HG03442 (cell line): Measurements from ENCODE around the gene C1orf159.

Experiments
- ATAC-seq: cut with Tn5 transposase; IDR thresholded peaks from one replicate; pipeline ENCODE4 v1.9.1; 2021; ENCODE audit warnings: mild to moderate bottlenecking, moderate library complexity; ENCODE audit not compliant: unreplicated experiment

C1orf159 gene

DNA sequence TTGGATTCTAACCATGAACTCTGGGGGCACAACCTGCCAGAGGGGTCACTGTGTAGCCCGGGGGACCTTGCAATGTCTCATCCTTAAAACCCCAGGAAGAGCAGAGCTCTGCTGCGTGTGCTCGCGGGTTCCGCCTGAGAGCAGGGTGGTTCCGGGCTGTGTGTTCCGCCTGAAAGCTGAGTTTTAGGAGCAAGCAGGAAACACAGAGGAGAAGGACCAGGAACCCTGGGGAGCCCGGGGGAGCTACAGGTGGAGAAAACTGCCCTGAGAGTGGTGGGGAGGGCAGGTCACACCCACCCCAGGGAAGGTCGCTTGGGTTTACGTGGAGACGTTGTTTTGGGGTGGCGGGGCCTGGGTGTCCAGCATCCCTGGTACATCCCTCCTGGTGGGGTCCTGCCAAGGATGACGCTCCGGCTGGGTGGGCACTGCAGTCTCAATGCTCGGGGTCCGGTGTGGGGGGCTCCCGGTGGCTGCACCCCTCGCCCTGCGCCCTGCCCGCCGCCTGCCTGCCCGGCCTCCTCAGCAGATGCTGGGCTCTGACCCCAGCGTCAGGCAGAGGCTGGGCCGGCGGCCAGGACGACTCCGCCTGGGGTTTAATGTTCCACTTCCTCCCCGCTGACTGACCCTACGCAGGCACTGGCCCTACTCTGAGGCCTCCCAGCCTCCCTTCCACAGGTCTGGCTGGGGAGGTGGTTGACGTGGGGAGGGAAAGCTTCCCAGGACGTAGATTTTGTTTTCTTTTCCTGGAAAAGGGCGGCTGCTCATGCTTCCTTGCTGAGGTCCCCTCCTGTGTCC lies 17.3 kb upstream of the C1orf159 start:
- no peak for ATAC-seq

DNA sequence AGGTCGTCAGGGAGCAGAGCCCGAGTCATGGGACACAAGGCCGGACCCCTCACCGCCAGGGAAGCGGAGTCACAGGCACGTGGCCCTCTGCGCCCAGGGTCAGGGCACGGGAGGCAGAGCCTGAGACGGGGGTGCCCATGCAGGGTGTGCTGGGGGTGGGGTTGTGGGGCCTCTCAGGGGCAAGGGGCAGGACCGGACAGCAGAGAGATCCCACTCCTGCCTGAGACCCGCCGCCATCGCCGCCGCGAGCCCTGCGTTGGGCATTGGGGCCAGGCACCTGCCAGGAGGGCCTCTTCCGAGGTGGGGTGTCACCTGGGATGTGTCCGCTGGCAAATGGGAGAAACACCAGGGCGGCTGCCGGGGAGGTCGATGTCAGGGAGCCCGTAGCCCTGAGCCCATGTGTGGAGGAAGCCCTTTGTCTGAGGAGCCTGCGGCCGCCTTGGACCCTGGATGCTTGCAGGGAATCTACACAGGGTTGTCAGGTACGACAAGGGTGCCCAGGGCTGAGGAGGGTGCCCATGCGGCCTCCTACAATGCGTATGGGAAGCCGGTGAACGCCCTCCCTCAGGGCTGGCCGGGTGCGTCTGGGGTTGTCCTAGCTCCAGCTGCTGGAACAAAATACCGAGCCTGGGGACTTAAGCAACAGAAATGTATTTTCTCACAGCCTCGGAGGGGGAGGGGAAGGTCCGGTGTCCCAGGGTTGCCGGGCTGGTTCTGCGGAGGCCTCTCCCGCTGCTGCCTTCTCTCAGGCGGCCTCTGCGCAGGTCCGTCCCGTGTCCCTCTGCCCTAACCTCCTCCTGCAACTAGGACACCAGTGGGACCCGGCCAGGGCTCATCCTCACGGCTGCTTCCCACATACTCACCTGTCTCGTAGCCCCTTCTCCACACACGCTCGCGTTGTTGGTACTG lies 16.4 kb upstream of the C1orf159 start:
- ATAC-seq = no peak

DNA sequence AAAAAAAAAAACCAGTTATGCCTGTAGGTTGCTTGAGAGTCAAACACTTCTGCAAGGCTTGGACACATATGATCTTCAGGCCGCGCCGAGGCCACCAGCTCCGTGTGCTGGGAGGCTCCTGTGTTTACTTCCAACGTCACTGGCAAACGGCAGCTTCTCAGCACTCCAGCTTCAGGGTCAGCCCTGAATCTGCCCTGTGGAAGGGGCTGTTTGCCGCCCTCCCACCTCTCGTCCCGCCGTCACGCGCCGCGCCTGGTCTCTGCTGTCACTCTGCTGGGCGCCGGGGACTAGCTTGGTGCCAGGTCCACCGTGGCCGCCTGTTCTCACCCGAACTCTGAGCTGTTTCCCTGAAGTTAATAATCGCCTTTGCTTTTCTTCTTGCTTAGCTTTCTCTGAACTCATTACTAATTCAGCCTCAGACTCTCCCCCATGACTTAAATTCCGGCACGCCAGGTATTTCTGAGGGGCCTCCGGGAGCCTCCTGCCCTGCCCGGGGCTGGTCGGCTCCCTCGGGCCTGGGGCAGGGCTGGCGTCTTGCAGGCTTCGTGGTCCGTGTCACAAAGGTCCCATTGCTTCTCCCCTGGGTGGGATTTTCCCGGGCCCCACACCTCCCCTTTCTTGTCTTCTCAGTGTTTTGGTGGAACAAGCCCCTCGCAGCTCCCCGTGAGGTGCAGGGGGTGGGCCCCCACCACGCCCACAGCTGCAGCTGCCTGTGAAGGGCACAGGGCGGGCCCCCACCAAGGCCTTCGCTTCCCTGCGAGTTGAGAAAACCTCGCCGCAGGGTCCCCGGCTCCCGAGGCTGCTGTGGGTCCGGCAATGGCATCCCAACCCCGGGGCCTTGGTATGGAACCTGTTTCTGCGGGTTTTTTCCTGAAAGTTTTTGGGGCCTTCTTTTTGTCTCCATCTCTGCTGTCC lies 14.6 kb upstream of the C1orf159 start:
- no peak for ATAC-seq

GRCh38 chr1:1129381-1129821 lies 13.5 kb upstream of the C1orf159 start:
- ATAC-seq = no peak

DNA sequence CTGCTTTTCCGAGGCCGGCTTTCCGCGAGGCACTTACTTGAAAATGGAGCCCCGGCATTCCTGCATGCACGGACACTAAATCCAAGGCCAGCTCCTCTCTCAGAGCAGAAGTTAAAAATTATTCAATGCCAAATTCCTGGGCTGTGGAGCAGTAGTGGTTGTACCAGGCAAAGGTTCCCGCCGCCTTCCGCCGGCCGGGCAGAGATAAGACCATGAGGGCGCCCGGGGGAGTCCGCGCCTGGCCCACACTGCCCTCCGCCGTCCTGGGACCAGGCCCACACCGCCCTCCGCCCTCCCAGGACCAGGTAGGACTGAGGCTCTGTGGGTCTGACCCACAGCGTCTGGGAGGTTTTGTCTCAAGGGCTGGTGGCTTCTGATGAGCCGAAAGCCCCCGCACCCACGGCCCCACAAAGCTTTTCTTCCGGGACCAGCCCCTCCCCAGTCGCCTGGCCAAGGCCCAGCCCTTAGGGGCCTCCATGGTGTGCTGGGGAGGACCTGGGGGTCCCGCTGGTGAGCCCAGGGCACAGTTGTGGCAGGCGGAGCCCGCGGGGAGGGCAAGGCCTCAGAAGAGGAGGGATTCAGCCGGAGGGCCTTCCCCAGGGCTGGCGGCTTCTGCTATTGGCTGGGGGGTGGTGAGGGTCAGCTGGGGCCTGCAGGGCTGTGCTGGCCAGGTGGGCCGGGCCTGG lies 12.7 kb upstream of the C1orf159 start:
- ATAC-seq = no peak

DNA sequence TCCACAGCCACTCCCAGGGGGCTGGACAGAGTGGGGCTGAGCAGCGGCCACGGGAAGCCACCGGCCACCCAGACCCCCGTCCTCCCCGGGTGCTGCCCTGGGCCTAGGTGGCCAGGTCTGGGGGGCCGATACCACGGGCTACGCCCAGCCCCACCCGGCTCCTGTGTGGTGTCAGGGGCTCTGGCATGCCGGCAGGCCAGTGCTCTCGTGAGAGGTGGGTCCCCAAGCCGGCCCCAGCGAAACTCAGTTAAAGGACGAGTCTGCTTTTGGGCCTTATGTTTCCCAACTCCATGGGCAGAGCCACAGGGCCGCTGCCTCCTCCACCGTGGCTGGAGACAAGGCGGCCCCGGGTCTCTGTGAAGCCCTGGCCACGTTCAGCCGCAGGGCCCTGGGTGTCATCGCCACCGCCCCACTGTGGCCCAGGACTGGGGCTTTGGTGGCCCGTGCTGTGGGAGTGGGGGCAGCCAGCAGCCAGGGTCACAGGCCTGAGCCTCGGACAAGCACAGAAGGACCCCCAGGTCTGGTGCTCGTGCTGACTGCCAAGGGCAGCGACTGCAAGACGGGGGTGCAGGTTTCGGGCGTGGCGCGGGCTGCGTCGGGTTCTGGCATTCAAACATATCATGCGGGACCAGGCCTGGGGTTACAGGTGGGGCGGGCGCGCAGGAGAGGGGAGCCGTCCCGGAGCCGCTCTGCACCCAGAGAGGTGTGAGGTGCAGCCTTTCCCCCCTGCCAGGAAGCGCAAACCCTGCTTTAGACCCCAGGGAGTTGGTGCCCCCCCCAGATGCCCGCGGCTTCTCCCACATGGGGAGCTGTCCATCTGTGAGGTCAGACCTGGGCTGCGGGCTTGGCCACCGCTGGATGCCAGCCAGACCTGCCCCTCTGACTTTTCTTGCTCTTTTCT lies 11.9 kb upstream of the C1orf159 start:
- ATAC-seq = no peak

- no peak for ATAC-seq
These were observed 10.1 kb upstream of the C1orf159 start for GRCh38 chr1:1125945-1126344.

DNA sequence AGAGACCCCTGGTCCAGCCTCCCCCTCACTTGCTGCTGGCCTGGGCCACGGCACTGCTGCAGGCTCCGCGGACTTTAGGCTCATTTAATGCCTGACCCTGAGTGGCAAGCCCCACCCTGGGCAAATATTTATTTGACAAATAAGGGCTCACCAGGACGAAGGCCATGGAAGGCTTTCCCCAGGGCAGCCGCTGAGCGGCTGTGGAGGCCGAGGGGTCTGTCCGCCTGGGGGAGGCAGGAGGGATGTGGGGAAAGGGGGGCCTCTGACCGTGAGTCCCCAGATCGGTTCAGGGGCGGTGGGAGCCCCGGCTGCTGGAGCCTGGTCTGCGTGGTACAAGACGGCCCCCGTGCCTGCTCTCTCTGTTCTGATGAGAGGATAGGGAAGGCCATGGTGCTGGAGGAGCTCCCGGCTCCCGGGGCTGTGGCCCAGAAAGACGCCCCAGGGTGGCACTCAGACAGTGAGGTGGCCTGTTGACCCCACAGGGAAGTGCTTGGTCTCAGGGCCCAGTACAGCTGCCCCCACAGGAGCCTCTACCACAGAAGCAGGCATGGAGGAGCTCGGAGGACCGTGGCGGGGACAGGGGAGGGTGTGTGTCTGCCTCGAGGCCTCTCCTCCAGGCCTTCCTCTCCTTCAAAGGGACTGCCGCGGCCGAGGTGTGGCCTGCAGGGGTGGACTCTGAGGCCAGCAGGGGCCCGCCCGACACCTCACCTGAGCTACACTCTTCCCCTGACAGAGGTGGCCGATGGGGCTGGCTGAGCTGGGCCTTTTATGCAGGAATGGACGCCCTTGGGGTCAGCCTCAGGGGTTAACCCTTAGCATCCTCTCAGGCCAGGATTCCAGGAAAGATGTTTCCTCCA lies 9.1 kb upstream of the C1orf159 start:
- no peak for ATAC-seq

GRCh38 chr1:1124508-1124785 lies 8.6 kb upstream of the C1orf159 start:
- ATAC-seq = no peak

GRCh38 chr1:1123581-1124507 lies 8.0 kb upstream of the C1orf159 start:
- ATAC-seq = no peak

- ATAC-seq = no peak
These were observed 7.1 kb upstream of the C1orf159 start for GRCh38 chr1:1122981-1123480.

DNA sequence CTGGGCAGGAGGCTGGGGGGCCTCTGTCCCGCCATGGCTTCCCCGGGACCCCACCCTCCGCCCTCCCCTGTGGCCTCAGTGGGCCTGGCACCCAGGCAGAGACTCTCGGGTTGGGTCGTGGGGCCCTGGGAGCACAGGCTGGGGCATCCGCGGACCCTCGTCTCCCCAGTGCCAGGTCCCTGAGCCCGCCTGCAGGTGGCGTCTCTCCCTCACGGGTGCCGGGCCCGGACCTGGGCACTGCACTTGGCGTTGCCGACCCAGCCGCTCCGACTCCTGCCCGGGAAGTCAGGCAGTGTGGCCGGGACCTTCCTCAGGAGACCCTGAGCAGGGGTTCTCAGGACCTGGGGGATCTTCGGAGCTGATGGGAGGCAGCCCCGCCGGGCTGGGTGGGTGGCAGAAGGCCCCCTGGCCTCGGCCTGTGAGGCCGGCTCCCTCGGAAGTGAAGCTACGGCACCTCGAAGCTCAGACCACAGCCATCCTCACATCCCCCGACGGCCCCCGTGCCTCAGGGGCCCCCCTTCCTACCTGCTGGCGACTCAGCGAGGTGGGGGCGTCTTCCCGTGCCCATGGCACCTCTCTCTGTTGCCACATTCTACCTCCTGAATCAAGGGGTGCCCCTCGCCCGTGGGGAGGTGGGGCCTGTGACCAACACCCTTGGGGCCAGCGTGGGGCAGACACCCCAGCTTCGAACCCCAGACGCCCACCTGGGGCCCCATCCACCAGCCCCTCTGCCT lies 6.4 kb upstream of the C1orf159 start:
- ATAC-seq = peak; percentile 57

DNA sequence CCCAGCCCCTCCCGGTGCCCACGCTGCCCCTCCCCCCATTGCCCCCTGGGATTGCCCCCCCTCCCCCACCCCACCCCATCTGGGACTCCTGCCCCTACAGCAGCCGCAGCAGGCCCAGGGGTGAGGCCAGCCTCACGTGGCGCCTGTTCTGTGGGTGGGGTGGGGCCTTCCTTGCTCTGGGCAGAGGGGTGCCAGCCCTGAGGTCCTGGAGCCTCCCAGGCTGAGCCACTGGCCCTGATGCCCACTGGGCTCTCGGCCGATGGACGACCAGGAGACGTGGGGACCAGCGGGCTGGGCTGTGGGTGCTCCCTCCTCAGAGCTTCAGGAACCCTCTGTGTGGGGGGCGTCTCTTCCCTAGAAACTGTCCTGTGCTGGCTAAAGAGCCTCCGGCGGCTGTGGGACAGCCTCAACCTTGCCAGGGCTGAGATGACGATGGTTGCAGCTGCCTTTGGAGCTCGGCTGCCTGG lies 5.8 kb upstream of the C1orf159 start:
- peak; percentile 17 for ATAC-seq

GRCh38 chr1:1120866-1121591 lies 5.1 kb upstream of the C1orf159 start:
- ATAC-seq = no peak

- no peak for ATAC-seq
These were observed 4.2 kb upstream of the C1orf159 start for GRCh38 chr1:1120096-1120495.
